ENCODE results near the gene GJB4. TPM values are rescaled to one million over a fixed set of nuclear protein-coding genes. Genes with fewer than 3 reads are reported as not detected.

Gene GJB4
- total RNA-seq, 1 donor from 2014 or later = not detected

DNA sequence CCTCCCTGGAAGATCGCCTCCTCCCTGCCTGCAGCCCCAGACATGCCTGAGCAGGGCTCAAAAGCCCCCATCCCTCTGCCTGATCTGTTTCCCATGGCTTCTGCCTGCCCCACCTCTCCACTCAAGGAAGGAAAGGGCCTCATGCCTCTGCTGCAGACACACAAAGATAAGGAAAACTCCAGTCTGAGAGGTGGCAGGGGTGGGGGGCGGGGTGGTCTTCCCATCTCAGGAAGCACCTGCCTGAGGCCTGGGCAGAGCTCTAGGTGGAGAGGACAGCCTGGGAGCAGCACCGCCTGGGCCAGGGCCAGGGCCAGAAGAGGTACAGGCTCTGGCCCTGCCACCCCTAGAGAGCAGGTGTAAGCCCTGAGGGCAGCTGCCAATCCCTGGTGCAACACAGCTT lies 17.4 kb downstream of the GJB4 start:
- Histone ChIP-seq H3K4me1 (no peaks in the 10 kb centered on the region), H3K9me3 (ENCODE audit: low read depth) (no peaks in the 10 kb centered on the region), H3K27me3 (peaks cover 37% of the 10 kb centered on the region), H2AFZ (replicated peaks) (no peak overlapping the region), H3K9ac (no peak overlapping the region), H3K4me2 (no peak overlapping the region), H3K4me3 (no peak overlapping the region), H4K20me1 (ENCODE audit: low read depth) (peaks cover 3% of the 10 kb centered on the region), H3K79me2 (ENCODE audit: low read depth) (no peaks in the 10 kb centered on the region), H3K27ac (no peak overlapping the region), H3K36me3 (no peaks in the 10 kb centered on the region), H3F3A (ENCODE audit: low read depth) (no peaks in the 10 kb centered on the region)
- no peaks in the 10 kb centered on the region for H3K9me3 Mint-ChIP-seq
- no peak overlapping the region for H3K27ac Mint-ChIP-seq
- H3K27me3 Mint-ChIP-seq (ENCODE audit: insufficient read depth, low read depth) = peaks cover 15% of the 10 kb centered on the region
- H3K36me3 Mint-ChIP-seq = no peaks in the 10 kb centered on the region
- no peak for TF ChIP-seq CTCF (IDR thresholded peaks at IDR 0.05)
- TF ChIP-seq EZH2 (IDR thresholded peaks at IDR 0.05) = no peak
- no peak for TF ChIP-seq EZH2phosphoT487 (IDR thresholded peaks at IDR 0.05)
- H3K4me3 Mint-ChIP-seq = no peak overlapping the region
- no peak for DNase-seq (ENCODE audit: low spot score)
- peaks cover 2% of the 10 kb centered on the region for H3K4me1 Mint-ChIP-seq

DNA sequence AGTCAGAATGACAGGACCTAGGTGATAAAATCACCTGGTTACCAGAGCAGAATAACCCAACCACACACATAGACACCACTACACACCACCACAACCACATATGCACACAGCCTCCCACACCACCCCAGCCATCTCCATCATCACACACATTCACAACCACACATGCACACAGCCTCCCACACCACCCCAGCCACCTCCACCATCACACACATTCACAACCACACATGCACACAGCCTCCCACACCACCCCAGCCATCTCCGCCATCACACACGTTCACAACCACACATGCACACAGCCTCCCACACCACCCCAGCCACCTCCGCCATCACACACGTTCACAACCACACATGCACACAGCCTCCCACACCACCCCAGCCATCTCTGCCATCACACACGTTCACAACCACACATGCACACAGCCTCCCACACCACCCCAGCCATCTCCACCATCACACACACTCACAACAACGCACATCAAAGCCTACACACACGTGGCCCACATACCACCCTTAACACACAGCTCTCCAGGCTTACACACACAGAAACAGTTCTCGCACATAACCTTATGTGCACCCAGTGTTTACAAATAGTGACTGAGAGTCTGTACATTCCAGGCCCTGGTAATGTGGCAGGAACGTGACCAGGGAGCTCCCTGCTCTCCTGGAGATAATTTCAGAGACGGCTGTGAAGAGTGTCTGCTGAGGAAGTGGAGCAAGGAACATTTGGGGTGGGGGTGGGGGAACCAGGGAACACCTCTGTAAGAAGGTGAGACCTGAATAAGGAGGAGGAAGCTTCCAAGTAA lies 18.2 kb downstream of the GJB4 start:
- Histone ChIP-seq H3K4me3 (no peak overlapping the region), H3K27me3 (peaks cover 45% of the 10 kb centered on the region), H3K4me1 (no peaks in the 10 kb centered on the region), H3K79me2 (ENCODE audit: low read depth) (no peaks in the 10 kb centered on the region), H2AFZ (replicated peaks) (no peak overlapping the region), H4K20me1 (ENCODE audit: low read depth) (peaks cover 9% of the 10 kb centered on the region), H3K4me2 (no peak overlapping the region), H3K27ac (no peak overlapping the region), H3K9ac (no peak overlapping the region), H3K9me3 (ENCODE audit: low read depth) (no peaks in the 10 kb centered on the region), H3K36me3 (no peaks in the 10 kb centered on the region), H3F3A (ENCODE audit: low read depth) (no peaks in the 10 kb centered on the region)
- Mint-ChIP-seq H3K27ac (no peak overlapping the region), H3K27me3 (ENCODE audit: insufficient read depth, low read depth) (peaks cover 23% of the 10 kb centered on the region), H3K36me3 (no peaks in the 10 kb centered on the region), H3K4me3 (no peak overlapping the region), H3K4me1 (peaks cover 4% of the 10 kb centered on the region), H3K9me3 (no peaks in the 10 kb centered on the region)
- DNase-seq (ENCODE audit: low spot score) = no peak
- TF ChIP-seq CTCF (IDR thresholded peaks at IDR 0.05) (no peak), EZH2 (IDR thresholded peaks at IDR 0.05) (no peak), EZH2phosphoT487 (IDR thresholded peaks at IDR 0.05) (no peak)

GRCh38 chr1:34778381-34778780 lies 18.8 kb downstream of the GJB4 start:
- Histone ChIP-seq H3F3A (ENCODE audit: low read depth) (no peaks in the 10 kb centered on the region), H3K9ac (no peak overlapping the region), H3K4me2 (no peak overlapping the region), H3K4me3 (no peak overlapping the region), H3K79me2 (ENCODE audit: low read depth) (no peaks in the 10 kb centered on the region), H3K9me3 (ENCODE audit: low read depth) (no peaks in the 10 kb centered on the region), H4K20me1 (ENCODE audit: low read depth) (peaks cover 9% of the 10 kb centered on the region), H3K4me1 (no peaks in the 10 kb centered on the region), H3K27ac (no peak overlapping the region), H2AFZ (replicated peaks) (no peak overlapping the region), H3K36me3 (no peaks in the 10 kb centered on the region), H3K27me3 (peaks cover 52% of the 10 kb centered on the region)
- Mint-ChIP-seq H3K36me3 (no peaks in the 10 kb centered on the region), H3K27ac (no peak overlapping the region), H3K9me3 (no peaks in the 10 kb centered on the region), H3K4me1 (peaks cover 4% of the 10 kb centered on the region), H3K27me3 (ENCODE audit: insufficient read depth, low read depth) (peaks cover 30% of the 10 kb centered on the region), H3K4me3 (no peak overlapping the region)
- no peak for DNase-seq (ENCODE audit: low spot score)
- no peak for TF ChIP-seq EZH2phosphoT487 (IDR thresholded peaks at IDR 0.05)
- TF ChIP-seq CTCF (IDR thresholded peaks at IDR 0.05) = no peak
- TF ChIP-seq EZH2 (IDR thresholded peaks at IDR 0.05) = no peak

Data from neural progenitor cell (in vitro differentiated cells).